ENCODE measurements around the gene GYPC. TPM values are rescaled to one million over a fixed set of nuclear protein-coding genes. Genes with fewer than 3 reads are reported as not detected.

GYPC gene
- polyA plus RNA-seq, 2 of the 4 experiments (the other 2 are of a cell fraction), result not detected

- ChIA-PET CTCF (interaction anchor here (0.6 to 1.0 kb wide), 2 partner anchors 11 to 205 kb away, joined by 3 to 5 read pairs; no protein-coding TSS in a partner anchor), POLR2A (no interaction called here)
- TF ChIP-seq POLR2AphosphoS2 (conservative IDR thresholded peaks at IDR 0.05; ENCODE audit: low read length) (no peak), SREBF2 (IDR thresholded peaks at IDR 0.05) (no peak), CTCF (IDR thresholded peaks at IDR 0.05) (peak; percentile 57), SMC3 (IDR thresholded peaks at IDR 0.05) (peak; percentile 50; the same call in 2 of the 3 replicates), RARB (CRISPR knock-in tag; IDR thresholded peaks at IDR 0.05) (no peak), CHD2 (IDR thresholded peaks at IDR 0.05; ENCODE audit: low read length, partially characterized antibody) (no peak), RAD21 (conservative IDR thresholded peaks at IDR 0.05 in 1 of 2, IDR thresholded peaks at IDR 0.05 in 1 of 2) (peak; percentile 17 to 42; a peak in 3 of 5 replicates)
- no peak overlapping the region for H3K4me3 ChIP-seq
- no peak overlapping the region for H3K4me2 ChIP-seq
- no peak overlapping the region for H3K27ac ChIP-seq
- FAIRE-seq (no peak), DNase-seq (ENCODE audit: low read depth in 1 of 2, low spot score in 1 of 2) (peak in 1 of 2 experiments; percentile 23), ATAC-seq (peak; percentile 30 to 68; a peak in 4 of 6 replicates)
- 14% methylated on average over 12 of the region's 12 CpGs for whole genome bisulfite sequencing (ENCODE audit: missing lambda C conversion rate)
- no peaks in the 10 kb centered on the region for H3K9me3 ChIP-seq
- H3K4me1 ChIP-seq, result no peaks in the 10 kb centered on the region
These were observed 21.6 kb upstream of the GYPC start for GRCh38 chr2:126634273-126634861.

GRCh38 chr2:126635281-126635680 lies 20.7 kb upstream of the GYPC start:
- DNase-seq (ENCODE audit: low read depth in 1 of 2, low spot score in 1 of 2) (no peak), ATAC-seq (no peak), FAIRE-seq (no peak)
- TF ChIP-seq USF2 (IDR thresholded peaks at IDR 0.05), result no peak
- TF ChIP-seq JUN (IDR thresholded peaks at IDR 0.05), result no peak
- no peak for TF ChIP-seq RAD21 (conservative IDR thresholded peaks at IDR 0.05 in 1 of 2, IDR thresholded peaks at IDR 0.05 in 1 of 2)
- TF ChIP-seq ZFP36 (IDR thresholded peaks at IDR 0.05; ENCODE audit: borderline replicate concordance, partially characterized antibody), result no peak
- no peak for TF ChIP-seq EP300 (IDR thresholded peaks at IDR 0.05)
- TF ChIP-seq CBX8 (IDR thresholded peaks at IDR 0.05), result no peak
- no peak for TF ChIP-seq NFE2L2 (conservative IDR thresholded peaks at IDR 0.05; ENCODE audit: low read length)
- no peak for TF ChIP-seq HOXA7 (CRISPR knock-in tag; IDR thresholded peaks at IDR 0.05)
- TF ChIP-seq, protein P1, sequence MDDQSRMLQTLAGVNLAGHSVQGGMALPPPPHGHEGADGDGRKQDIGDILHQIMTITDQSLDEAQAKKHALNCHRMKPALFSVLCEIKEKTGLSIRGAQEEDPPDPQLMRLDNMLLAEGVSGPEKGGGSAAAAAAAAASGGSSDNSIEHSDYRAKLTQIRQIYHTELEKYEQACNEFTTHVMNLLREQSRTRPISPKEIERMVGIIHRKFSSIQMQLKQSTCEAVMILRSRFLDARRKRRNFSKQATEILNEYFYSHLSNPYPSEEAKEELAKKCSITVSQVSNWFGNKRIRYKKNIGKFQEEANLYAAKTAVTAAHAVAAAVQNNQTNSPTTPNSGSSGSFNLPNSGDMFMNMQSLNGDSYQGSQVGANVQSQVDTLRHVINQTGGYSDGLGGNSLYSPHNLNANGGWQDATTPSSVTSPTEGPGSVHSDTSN (IDR thresholded peaks at IDR 0.05), result no peak
- Histone ChIP-seq H3K27ac (no peak overlapping the region), H3K4me2 (no peak overlapping the region), H3K4me1 (no peaks in the 10 kb centered on the region), H3K9me3 (no peaks in the 10 kb centered on the region), H3K4me3 (no peak overlapping the region)
- WGBS (ENCODE audit: missing lambda C conversion rate), result 0% methylated on average over 1 of the region's 1 CpG
- CTCF ChIA-PET, result interaction anchor here (1.0 to 1.1 kb wide), 2 partner anchors 10 to 408 kb away, joined by 3 read pairs; no protein-coding TSS in a partner anchor
- POLR2A ChIA-PET, result no interaction called here

- ChIA-PET POLR2A (no interaction called here), CTCF (interaction anchor here (1.1 kb wide), 1 partner anchor 409 kb away, joined by 3 read pairs; no protein-coding TSS in a partner anchor)
- ATAC-seq (no peak), FAIRE-seq (no peak), DNase-seq (ENCODE audit: low read depth in 1 of 2, low spot score in 1 of 2) (no peak)
- no peak overlapping the region for H3K4me2 ChIP-seq
- no peak for TF ChIP-seq ELK1 (IDR thresholded peaks at IDR 0.05; ENCODE audit: low read depth, low read length)
- TF ChIP-seq, protein P2, sequence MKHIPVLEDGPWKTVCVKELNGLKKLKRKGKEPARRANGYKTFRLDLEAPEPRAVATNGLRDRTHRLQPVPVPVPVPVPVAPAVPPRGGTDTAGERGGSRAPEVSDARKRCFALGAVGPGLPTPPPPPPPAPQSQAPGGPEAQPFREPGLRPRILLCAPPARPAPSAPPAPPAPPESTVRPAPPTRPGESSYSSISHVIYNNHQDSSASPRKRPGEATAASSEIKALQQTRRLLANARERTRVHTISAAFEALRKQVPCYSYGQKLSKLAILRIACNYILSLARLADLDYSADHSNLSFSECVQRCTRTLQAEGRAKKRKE (CRISPR knock-in tag; IDR thresholded peaks at IDR 0.05; ENCODE audit: low read depth), result no peak
- TF ChIP-seq USF2 (IDR thresholded peaks at IDR 0.05), result no peak
- no peak for TF ChIP-seq JUNB (IDR thresholded peaks at IDR 0.05)
- no peak for TF ChIP-seq EHF (CRISPR knock-in tag; IDR thresholded peaks at IDR 0.05)
- no peak for TF ChIP-seq RFX5 (IDR thresholded peaks at IDR 0.05)
- TF ChIP-seq EHMT2 (IDR thresholded peaks at IDR 0.05; ENCODE audit: low read depth), result no peak
- TF ChIP-seq HMGXB4 (CRISPR knock-in tag; IDR thresholded peaks at IDR 0.05; ENCODE audit: borderline replicate concordance), result no peak
- TF ChIP-seq CEBPB (IDR thresholded peaks at IDR 0.05), result no peak
- no peak for TF ChIP-seq GATA3 (IDR thresholded peaks at IDR 0.05; ENCODE audit: borderline replicate concordance)
- no peak for TF ChIP-seq CHD4 (IDR thresholded peaks at IDR 0.05; ENCODE audit: borderline replicate concordance)
- H3K9me3 ChIP-seq, result no peaks in the 10 kb centered on the region
- WGBS (ENCODE audit: missing lambda C conversion rate), result 4% methylated on average over 1 of the region's 1 CpG
- no peak overlapping the region for H3K4me3 ChIP-seq
- no peaks in the 10 kb centered on the region for H3K4me1 ChIP-seq
- H3K27ac ChIP-seq, result no peak overlapping the region
These were observed 20.2 kb upstream of the GYPC start for GRCh38 chr2:126635736-126636135.

All from A549 (cell line).